ENCODE data around the gene ARHGAP45. TPM values are rescaled to one million over a fixed set of nuclear protein-coding genes. Genes with fewer than 3 reads are reported as not detected.

Gene ARHGAP45
- total RNA-seq, 1 experiment from 2014 or later, result 45.3 TPM

DNA sequence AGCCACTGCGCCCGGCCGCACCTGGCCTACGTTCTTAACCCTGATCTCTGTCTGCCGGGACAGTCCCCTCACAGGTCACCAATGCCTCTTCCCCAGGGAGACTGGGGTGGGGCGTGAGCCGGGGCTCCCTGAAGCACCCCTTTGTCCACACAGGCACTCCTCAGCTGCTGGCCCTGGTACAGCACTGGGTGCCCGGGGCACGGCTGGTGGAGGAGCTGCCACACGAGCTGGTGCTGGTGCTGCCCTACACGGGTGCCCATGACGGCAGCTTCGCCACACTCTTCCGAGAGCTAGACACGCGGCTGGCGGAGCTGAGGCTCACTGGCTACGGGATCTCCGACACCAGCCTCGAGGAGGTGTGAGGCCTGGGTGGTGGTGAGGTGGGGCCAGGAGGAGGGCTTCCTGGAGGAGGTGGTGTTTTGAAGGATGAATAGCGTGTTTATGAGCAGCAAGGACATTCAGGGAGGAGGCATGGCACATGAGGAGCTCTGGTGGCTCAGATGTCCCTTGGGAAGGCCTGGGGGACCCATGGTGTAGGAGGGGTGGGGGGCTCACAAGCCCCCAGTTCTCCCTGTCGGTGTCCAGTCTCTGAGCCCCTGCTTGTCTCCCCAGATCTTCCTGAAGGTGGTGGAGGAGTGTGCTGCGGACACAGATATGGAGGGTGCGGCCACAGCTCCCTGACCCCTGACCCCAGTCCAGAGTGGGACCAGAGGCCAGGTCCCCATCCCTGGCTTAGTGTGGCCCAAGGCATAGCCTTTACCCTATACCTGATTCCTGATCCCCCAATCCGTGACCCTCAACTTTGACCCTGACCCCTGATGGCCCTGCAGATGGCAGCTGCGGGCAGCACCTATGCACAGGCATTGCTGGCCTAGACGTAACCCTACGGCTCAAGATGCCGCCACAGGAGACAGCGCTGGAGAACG is 13.5 kb upstream of the ARHGAP45 start:
- CTCF ChIA-PET, result no interaction called here
- no TSS peak for BruUV-seq (replicated peaks)
- Histone ChIP-seq H3K9me2 (replicated peaks; ENCODE audit: low read length) (no peaks in the 10 kb centered on the region), H3K4me1 (ENCODE audit: insufficient read depth, low read length) (no peaks in the 10 kb centered on the region), H3K4me3 (ENCODE audit: low read length) (no peak overlapping the region), H3K9ac (ENCODE audit: low read length) (no peak overlapping the region), H2AFZ (ENCODE audit: low read length) (no peak overlapping the region), H3K36me3 (ENCODE audit: low read depth, low read length) (peaks cover 22% of the 10 kb centered on the region), H3K27ac (ENCODE audit: low read length) (no peak overlapping the region), H3K79me2 (ENCODE audit: low read length) (no peaks in the 10 kb centered on the region), H4K20me1 (ENCODE audit: low read length) (no peaks in the 10 kb centered on the region), H3K9me3 (ENCODE audit: low read length) (peaks cover 9% of the 10 kb centered on the region), H3F3A (ENCODE audit: low read length, unreplicated experiment) (no peaks in the 10 kb centered on the region), H3K27me3 (ENCODE audit: low read length) (no peaks in the 10 kb centered on the region), H3K4me2 (ENCODE audit: low read length) (no peak overlapping the region)
- no peak for DNase-seq
- intact Hi-C loops (cut with micrococcal nuclease), result no loop called here
- no peak; the same call in 1 of the 2 replicates for ATAC-seq
- TF ChIP-seq EZH2phosphoT487 (IDR thresholded peaks at IDR 0.05; ENCODE audit: borderline replicate concordance, low read length) (no peak), EZH2 (IDR thresholded peaks at IDR 0.05; ENCODE audit: low read length, unreplicated experiment) (no peak), CTCF (conservative IDR thresholded peaks at IDR 0.05; ENCODE audit: low read depth, low read length) (no peak)
- POLR2A ChIA-PET (ENCODE audit: unreplicated experiment), result no interaction called here

DNA sequence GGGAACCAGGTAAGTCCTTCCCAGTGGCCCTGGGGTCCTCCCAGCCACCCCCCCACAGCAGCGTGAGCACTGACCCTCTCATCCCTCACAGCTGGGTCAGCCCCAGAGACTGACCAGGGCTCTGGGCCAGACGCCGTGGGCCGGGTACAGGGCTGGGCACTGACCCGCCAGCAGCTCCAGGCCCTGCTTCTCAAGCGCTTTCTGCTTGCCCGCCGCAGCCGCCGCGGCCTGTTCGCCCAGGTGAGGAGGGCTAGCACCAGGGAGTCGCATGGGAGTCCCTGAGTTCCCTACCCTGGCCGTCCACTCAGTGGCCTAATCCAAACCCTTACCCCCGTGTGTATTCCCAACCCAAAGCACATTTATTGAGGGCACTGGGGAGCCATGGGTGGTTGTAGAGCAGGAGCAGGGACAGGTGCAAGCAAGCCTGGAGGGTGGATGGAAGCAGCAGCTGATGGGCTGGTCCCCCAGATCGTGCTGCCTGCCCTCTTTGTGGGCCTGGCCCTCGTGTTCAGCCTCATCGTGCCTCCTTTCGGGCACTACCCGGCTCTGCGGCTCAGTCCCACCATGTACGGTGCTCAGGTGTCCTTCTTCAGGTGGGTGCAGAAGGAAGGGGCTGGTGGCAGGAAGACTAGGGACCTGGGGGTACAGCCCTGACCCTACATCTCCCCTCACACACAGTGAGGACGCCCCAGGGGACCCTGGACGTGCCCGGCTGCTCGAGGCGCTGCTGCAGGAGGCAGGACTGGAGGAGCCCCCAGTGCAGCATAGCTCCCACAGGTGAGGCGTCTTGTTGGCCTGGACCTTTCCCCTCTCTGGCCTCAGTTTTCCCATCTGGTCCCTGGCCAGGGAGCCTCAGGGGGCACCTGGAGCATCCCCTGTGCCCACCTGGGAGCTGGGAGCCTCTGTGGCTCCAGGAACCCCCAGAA is 12.6 kb upstream of the ARHGAP45 start:
- Histone ChIP-seq H3K4me2 (ENCODE audit: low read length) (no peak overlapping the region), H2AFZ (ENCODE audit: low read length) (no peak overlapping the region), H3K36me3 (ENCODE audit: low read depth, low read length) (peaks cover 27% of the 10 kb centered on the region), H4K20me1 (ENCODE audit: low read length) (no peaks in the 10 kb centered on the region), H3K27me3 (ENCODE audit: low read length) (no peaks in the 10 kb centered on the region), H3K9me2 (replicated peaks; ENCODE audit: low read length) (no peaks in the 10 kb centered on the region), H3K79me2 (ENCODE audit: low read length) (no peaks in the 10 kb centered on the region), H3K9me3 (ENCODE audit: low read length) (peaks cover 9% of the 10 kb centered on the region), H3K4me3 (ENCODE audit: low read length) (no peak overlapping the region), H3K27ac (ENCODE audit: low read length) (no peak overlapping the region), H3K9ac (ENCODE audit: low read length) (no peak overlapping the region), H3K4me1 (ENCODE audit: insufficient read depth, low read length) (no peaks in the 10 kb centered on the region), H3F3A (ENCODE audit: low read length, unreplicated experiment) (no peaks in the 10 kb centered on the region)
- ATAC-seq (no peak), DNase-seq (no peak)
- CTCF ChIA-PET, result no interaction called here
- intact Hi-C loops (cut with micrococcal nuclease), result no loop called here
- no TSS peak for BruUV-seq (replicated peaks)
- POLR2A ChIA-PET (ENCODE audit: unreplicated experiment), result no interaction called here
- no peak for TF ChIP-seq EZH2phosphoT487 (IDR thresholded peaks at IDR 0.05; ENCODE audit: borderline replicate concordance, low read length)

- TF ChIP-seq EZH2phosphoT487 (IDR thresholded peaks at IDR 0.05; ENCODE audit: borderline replicate concordance, low read length) (no peak), CTCF (conservative IDR thresholded peaks at IDR 0.05; ENCODE audit: low read depth, low read length) (no peak), EZH2 (IDR thresholded peaks at IDR 0.05; ENCODE audit: low read length, unreplicated experiment) (no peak)
- no peak for DNase-seq
- Histone ChIP-seq H3K9me3 (ENCODE audit: low read length) (peaks cover 9% of the 10 kb centered on the region), H2AFZ (ENCODE audit: low read length) (no peak overlapping the region), H3K27ac (ENCODE audit: low read length) (no peak overlapping the region), H3K27me3 (ENCODE audit: low read length) (no peaks in the 10 kb centered on the region), H3K79me2 (ENCODE audit: low read length) (no peaks in the 10 kb centered on the region), H3K4me2 (ENCODE audit: low read length) (no peak overlapping the region), H3K4me3 (ENCODE audit: low read length) (no peak overlapping the region), H3K9me2 (replicated peaks; ENCODE audit: low read length) (no peaks in the 10 kb centered on the region), H3K36me3 (ENCODE audit: low read depth, low read length) (peaks cover 27% of the 10 kb centered on the region), H3F3A (ENCODE audit: low read length, unreplicated experiment) (no peaks in the 10 kb centered on the region), H3K9ac (ENCODE audit: low read length) (no peak overlapping the region), H4K20me1 (ENCODE audit: low read length) (no peaks in the 10 kb centered on the region), H3K4me1 (ENCODE audit: insufficient read depth, low read length) (no peaks in the 10 kb centered on the region)
- no peak for ATAC-seq
- POLR2A ChIA-PET (ENCODE audit: unreplicated experiment), result no interaction called here
- CTCF ChIA-PET, result no interaction called here
- intact Hi-C loops (cut with micrococcal nuclease), result no loop called here
- no TSS peak for BruUV-seq (replicated peaks)
These were observed 11.9 kb upstream of the ARHGAP45 start for GRCh38 chr19:1055028-1055425.
